ENCODE measurements around the gene MIXL1.

The MIXL1 gene

GRCh38 chr1:226222686-226223085 is 778 bp upstream of the MIXL1 start:
- no peak for DNase-seq (ENCODE audit: extremely low spot score)
- CTCF ChIA-PET: interaction anchor here (0.8 kb wide), 1 partner anchor 11 kb away, joined by 5 read pairs; no protein-coding TSS in a partner anchor
- TF ChIP-seq SUZ12 (IDR thresholded peaks at IDR 0.05) (no peak), HDGF (IDR thresholded peaks at IDR 0.05; ENCODE audit: borderline replicate concordance) (no peak), ZNF384 (IDR thresholded peaks at IDR 0.05) (no peak), FOXM1 (IDR thresholded peaks at IDR 0.05; ENCODE audit: borderline replicate concordance) (no peak), SP1 (IDR thresholded peaks at IDR 0.05) (no peak), NFRKB (IDR thresholded peaks at IDR 0.05) (no peak), ARNT (IDR thresholded peaks at IDR 0.05) (no peak), L3MBTL2 (conservative IDR thresholded peaks at IDR 0.05) (no peak), CTBP1 (IDR thresholded peaks at IDR 0.05; ENCODE audit: borderline replicate concordance) (no peak), ELF4 (IDR thresholded peaks at IDR 0.05) (no peak), FOXA1 (IDR thresholded peaks at IDR 0.05) (no peak), LEF1 (IDR thresholded peaks at IDR 0.05; ENCODE audit: borderline replicate concordance) (no peak), TARDBP (IDR thresholded peaks at IDR 0.05) (no peak), BHLHE40 (IDR thresholded peaks at IDR 0.05; ENCODE audit: borderline replicate concordance) (no peak), FOXK2 (IDR thresholded peaks at IDR 0.05) (no peak)
- POLR2A ChIA-PET: interaction anchor here (1.2 kb wide), 1 partner anchor 86 kb away, joined by 4 read pairs; the partner anchor contains the start of gene LIN9

- TF ChIP-seq FOXM1 (IDR thresholded peaks at IDR 0.05; ENCODE audit: borderline replicate concordance) (peak; percentile 27; the same call in 1 of the 2 replicates), BHLHE40 (IDR thresholded peaks at IDR 0.05; ENCODE audit: borderline replicate concordance) (no peak)
- CTCF ChIA-PET: interaction anchor here (0.5 kb wide), 1 partner anchor 865 kb away, joined by 3 read pairs; no protein-coding TSS in a partner anchor
- no peak for DNase-seq (ENCODE audit: extremely low spot score)
- POLR2A ChIA-PET: interaction anchor here (0.6 kb wide), 1 partner anchor 101 kb away, joined by 3 read pairs; no protein-coding TSS in a partner anchor
These were observed 351 bp downstream of the MIXL1 start for GRCh38 chr1:226223786-226224244.

GRCh38 chr1:226226601-226227000 is 3.1 kb downstream of the MIXL1 start:
- ChIA-PET CTCF (no interaction called here), POLR2A (interaction anchor here (0.9 kb wide), 1 partner anchor 83 kb away, joined by 3 read pairs; the partner anchor contains the start of gene LIN9)
- DNase-seq (ENCODE audit: extremely low spot score): no peak
- TF ChIP-seq L3MBTL2 (conservative IDR thresholded peaks at IDR 0.05) (no peak), FOXM1 (IDR thresholded peaks at IDR 0.05; ENCODE audit: borderline replicate concordance) (no peak), TARDBP (IDR thresholded peaks at IDR 0.05) (no peak), FOXK2 (IDR thresholded peaks at IDR 0.05) (no peak), SP1 (IDR thresholded peaks at IDR 0.05) (no peak), ZNF384 (IDR thresholded peaks at IDR 0.05) (no peak), PKNOX1 (IDR thresholded peaks at IDR 0.05) (no peak), ARNT (IDR thresholded peaks at IDR 0.05) (no peak), LEF1 (IDR thresholded peaks at IDR 0.05; ENCODE audit: borderline replicate concordance) (no peak), FOXA1 (IDR thresholded peaks at IDR 0.05) (no peak)

GRCh38 chr1:226233293-226233692 is 9.8 kb downstream of the MIXL1 start:
- ChIA-PET POLR2A (no interaction called here), CTCF (no interaction called here)
- DNase-seq (ENCODE audit: extremely low spot score): no peak
- TF ChIP-seq BHLHE40 (IDR thresholded peaks at IDR 0.05; ENCODE audit: borderline replicate concordance) (no peak), SUZ12 (IDR thresholded peaks at IDR 0.05) (no peak), SP1 (IDR thresholded peaks at IDR 0.05) (no peak), FOXM1 (IDR thresholded peaks at IDR 0.05; ENCODE audit: borderline replicate concordance) (no peak), NFRKB (IDR thresholded peaks at IDR 0.05) (no peak), ELF4 (IDR thresholded peaks at IDR 0.05) (no peak), PKNOX1 (IDR thresholded peaks at IDR 0.05) (no peak), ARNT (IDR thresholded peaks at IDR 0.05) (no peak), CTBP1 (IDR thresholded peaks at IDR 0.05; ENCODE audit: borderline replicate concordance) (no peak), LEF1 (IDR thresholded peaks at IDR 0.05; ENCODE audit: borderline replicate concordance) (no peak), TARDBP (IDR thresholded peaks at IDR 0.05) (no peak), HDGF (IDR thresholded peaks at IDR 0.05; ENCODE audit: borderline replicate concordance) (no peak), FOXK2 (IDR thresholded peaks at IDR 0.05) (no peak), FOXA1 (IDR thresholded peaks at IDR 0.05) (no peak), L3MBTL2 (conservative IDR thresholded peaks at IDR 0.05) (no peak)

GRCh38 chr1:226233806-226234205 is 10.3 kb downstream of the MIXL1 start:
- DNase-seq (ENCODE audit: extremely low spot score): no peak
- no peak for TF ChIP-seq L3MBTL2 (conservative IDR thresholded peaks at IDR 0.05)
- TF ChIP-seq SUZ12 (IDR thresholded peaks at IDR 0.05): no peak
- no peak for TF ChIP-seq FOXK2 (IDR thresholded peaks at IDR 0.05)
- no peak for TF ChIP-seq NFRKB (IDR thresholded peaks at IDR 0.05)
- TF ChIP-seq ZNF384 (IDR thresholded peaks at IDR 0.05): no peak
- no peak for TF ChIP-seq ELF4 (IDR thresholded peaks at IDR 0.05)
- TF ChIP-seq HDGF (IDR thresholded peaks at IDR 0.05; ENCODE audit: borderline replicate concordance): no peak
- TF ChIP-seq FOXM1 (IDR thresholded peaks at IDR 0.05; ENCODE audit: borderline replicate concordance): no peak
- no peak for TF ChIP-seq BHLHE40 (IDR thresholded peaks at IDR 0.05; ENCODE audit: borderline replicate concordance)
- no peak for TF ChIP-seq PKNOX1 (IDR thresholded peaks at IDR 0.05)
- no peak for TF ChIP-seq SP1 (IDR thresholded peaks at IDR 0.05)
- TF ChIP-seq ARNT (IDR thresholded peaks at IDR 0.05): no peak
- TF ChIP-seq FOXA1 (IDR thresholded peaks at IDR 0.05): no peak
- no peak for TF ChIP-seq TARDBP (IDR thresholded peaks at IDR 0.05)
- TF ChIP-seq LEF1 (IDR thresholded peaks at IDR 0.05; ENCODE audit: borderline replicate concordance): no peak
- CTCF ChIA-PET: no interaction called here
- POLR2A ChIA-PET: no interaction called here

GRCh38 chr1:226236826-226237225 is 13.4 kb downstream of the MIXL1 start:
- ChIA-PET CTCF (no interaction called here), POLR2A (no interaction called here)
- no peak for TF ChIP-seq CTBP1 (IDR thresholded peaks at IDR 0.05; ENCODE audit: borderline replicate concordance)
- no peak for TF ChIP-seq BHLHE40 (IDR thresholded peaks at IDR 0.05; ENCODE audit: borderline replicate concordance)
- TF ChIP-seq FOXK2 (IDR thresholded peaks at IDR 0.05): no peak
- TF ChIP-seq FOXM1 (IDR thresholded peaks at IDR 0.05; ENCODE audit: borderline replicate concordance): no peak
- TF ChIP-seq SUZ12 (IDR thresholded peaks at IDR 0.05): no peak
- TF ChIP-seq SP1 (IDR thresholded peaks at IDR 0.05): no peak
- TF ChIP-seq LEF1 (IDR thresholded peaks at IDR 0.05; ENCODE audit: borderline replicate concordance): no peak
- TF ChIP-seq L3MBTL2 (conservative IDR thresholded peaks at IDR 0.05): no peak
- TF ChIP-seq PKNOX1 (IDR thresholded peaks at IDR 0.05): no peak
- TF ChIP-seq ELF4 (IDR thresholded peaks at IDR 0.05): no peak
- no peak for TF ChIP-seq NFRKB (IDR thresholded peaks at IDR 0.05)
- no peak for TF ChIP-seq HDGF (IDR thresholded peaks at IDR 0.05; ENCODE audit: borderline replicate concordance)
- no peak for TF ChIP-seq FOXA1 (IDR thresholded peaks at IDR 0.05)
- no peak for TF ChIP-seq ZNF384 (IDR thresholded peaks at IDR 0.05)
- TF ChIP-seq TARDBP (IDR thresholded peaks at IDR 0.05): no peak
- TF ChIP-seq ARNT (IDR thresholded peaks at IDR 0.05): no peak
- no peak for DNase-seq (ENCODE audit: extremely low spot score)
